A549 (cell line): ENCODE data around the gene C1QL3.

Experiments used
- BHLHE40 ChIP-seq: IDR thresholded peaks from 2 replicates; pipeline ENCODE4 v1.6.1; 2012; ENCODE audit warnings: low read depth, low read length, inconsistent platforms
- CBX2 ChIP-seq: fragments of 200-600 bp; sonication (generic); IDR thresholded peaks from 2 replicates; pipeline ENCODE4 v1.6.1; 2016; ENCODE audit warnings: low read depth, mild to moderate bottlenecking, borderline replicate concordance
- CBX8 ChIP-seq: fragments of 200-600 bp; sonication (generic); IDR thresholded peaks from 2 replicates; pipeline ENCODE4 v1.6.1; 2016
- CHD2 ChIP-seq: fragments of 150-350 bp; IDR thresholded peaks from 2 replicates; pipeline ENCODE4 v1.6.1; 2014; ENCODE audit warnings: low read length; ENCODE audit not compliant: partially characterized antibody
- CTCF ChIP-seq: fragments of >200 bp; sonication (Bioruptor Twin); formaldehyde crosslinking; IDR thresholded peaks from 3 replicates; pipeline ENCODE4 v1.5.1; 2016
- KDM1A ChIP-seq: fragments of 200-600 bp; sonication (generic); IDR thresholded peaks from 2 replicates; pipeline ENCODE4 v1.6.1; 2016; ENCODE audit warnings: low read depth, mild to moderate bottlenecking
- MAX ChIP-seq: IDR thresholded peaks from 2 replicates; pipeline ENCODE4 v1.6.1; 2012
- PHF8 ChIP-seq: fragments of 200-600 bp; sonication (generic); IDR thresholded peaks from 2 replicates; pipeline ENCODE4 v1.6.1; 2016; ENCODE audit warnings: low read depth, mild to moderate bottlenecking, antibody characterized with exemption, moderate library complexity, borderline replicate concordance
- POLR2A ChIP-seq: IDR thresholded peaks from 2 replicates; pipeline ENCODE4 v1.6.1; 2012; ENCODE audit warnings: mild to moderate bottlenecking, low read length
- POLR2AphosphoS2 ChIP-seq: conservative IDR thresholded peaks from 2 replicates; pipeline ENCODE4 v1.6.1; 2012; ENCODE audit warnings: low read length, improper control_type of control experiment, inconsistent platforms
- RCOR1 ChIP-seq: fragments of 150-350 bp; IDR thresholded peaks from 2 replicates; pipeline ENCODE4 v1.6.1; 2014; ENCODE audit warnings: antibody characterized with exemption, low read length, low read depth
- REST ChIP-seq: fragments of 200-600 bp; sonication (generic); IDR thresholded peaks from 2 replicates; pipeline ENCODE4 v1.6.1; 2016; ENCODE audit warnings: antibody characterized with exemption, mild to moderate bottlenecking, moderate library complexity
- SMC3 ChIP-seq: fragments of >200 bp; sonication (Bioruptor Twin); formaldehyde crosslinking; IDR thresholded peaks from 3 replicates; pipeline ENCODE4 v1.6.1; 2018; ENCODE audit warnings: inconsistent platforms
- TF ChIP-seq, protein P1 (sequence below): fragments of >200 bp; sonication (Bioruptor Twin); formaldehyde crosslinking; IDR thresholded peaks from 3 replicates; pipeline ENCODE4 v1.6.1; 2016

DNA sequence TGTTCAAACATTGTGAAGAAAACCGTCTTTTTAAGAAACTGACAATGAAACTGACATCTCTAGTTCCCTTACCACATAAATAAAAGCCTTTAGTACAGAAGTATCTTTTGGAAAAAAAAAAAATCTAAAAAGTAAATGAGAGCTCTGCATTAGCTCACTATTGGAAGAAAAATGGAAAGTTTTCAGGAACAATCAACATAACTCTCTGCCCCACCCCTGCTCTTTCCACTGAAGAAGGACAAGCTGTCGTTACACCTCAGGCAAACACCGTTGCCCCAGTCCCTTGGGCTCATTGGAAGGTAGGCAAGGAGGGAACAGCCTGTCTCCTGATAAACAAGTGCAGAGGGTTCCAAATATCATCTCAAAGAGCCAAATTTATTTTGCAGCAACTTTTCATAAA, 22.4 kb upstream of the C1QL3 start:
- TF ChIP-seq CTCF (no peak), POLR2A (no peak), CHD2 (no peak), BHLHE40 (no peak), MAX (no peak), PHF8 (no peak), REST (no peak), KDM1A (no peak), RCOR1 (no peak), CBX2 (no peak), POLR2AphosphoS2 (no peak), CBX8 (no peak), SMC3 (no peak)
- TF ChIP-seq, protein P1, sequence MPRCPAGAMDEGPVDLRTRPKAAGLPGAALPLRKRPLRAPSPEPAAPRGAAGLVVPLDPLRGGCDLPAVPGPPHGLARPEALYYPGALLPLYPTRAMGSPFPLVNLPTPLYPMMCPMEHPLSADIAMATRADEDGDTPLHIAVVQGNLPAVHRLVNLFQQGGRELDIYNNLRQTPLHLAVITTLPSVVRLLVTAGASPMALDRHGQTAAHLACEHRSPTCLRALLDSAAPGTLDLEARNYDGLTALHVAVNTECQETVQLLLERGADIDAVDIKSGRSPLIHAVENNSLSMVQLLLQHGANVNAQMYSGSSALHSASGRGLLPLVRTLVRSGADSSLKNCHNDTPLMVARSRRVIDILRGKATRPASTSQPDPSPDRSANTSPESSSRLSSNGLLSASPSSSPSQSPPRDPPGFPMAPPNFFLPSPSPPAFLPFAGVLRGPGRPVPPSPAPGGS, result no peak
